ENCODE measurements around the gene ZNF160.

ZNF160 gene

DNA sequence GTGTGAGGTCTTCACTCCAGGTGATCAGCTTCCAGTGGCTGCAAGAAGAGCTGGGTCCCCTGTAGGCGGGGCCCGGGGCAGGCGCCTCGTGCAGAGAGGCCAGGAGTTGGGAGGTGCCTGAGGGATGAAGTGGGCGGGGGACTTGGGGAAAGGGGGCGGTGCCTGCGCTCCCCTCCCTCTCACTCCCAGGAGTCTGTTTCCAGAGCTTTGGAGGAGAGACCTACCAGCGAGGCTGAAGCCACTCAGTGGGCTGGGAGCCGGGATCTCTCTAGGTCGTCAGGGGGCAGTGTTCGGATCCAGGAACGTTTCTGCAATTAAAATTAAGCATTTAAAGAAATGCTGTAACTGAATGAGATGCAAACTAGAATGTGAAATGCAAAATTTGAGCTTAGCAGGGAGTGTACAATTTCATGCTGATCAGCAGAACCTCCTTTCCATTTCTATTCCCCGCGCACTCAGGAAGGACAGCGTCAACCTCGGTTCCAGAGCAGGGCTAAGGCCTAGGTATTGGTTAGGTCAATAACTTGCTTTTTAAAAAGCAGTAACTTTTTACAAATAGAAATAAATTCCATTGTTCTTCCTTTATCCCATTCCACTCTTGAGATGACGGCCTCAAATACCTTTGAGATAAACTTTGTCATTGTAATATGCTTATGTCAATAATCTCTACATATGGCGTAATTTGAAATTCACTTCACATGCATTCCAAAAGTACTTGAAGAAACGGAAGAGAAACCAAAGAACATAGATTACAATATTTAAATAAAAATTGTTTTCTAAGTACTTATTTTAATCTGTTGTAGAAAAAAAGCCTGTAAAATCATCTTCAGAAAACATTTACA is 11.6 kb downstream of the ZNF160 start:
- DNase-seq = no peak

DNA sequence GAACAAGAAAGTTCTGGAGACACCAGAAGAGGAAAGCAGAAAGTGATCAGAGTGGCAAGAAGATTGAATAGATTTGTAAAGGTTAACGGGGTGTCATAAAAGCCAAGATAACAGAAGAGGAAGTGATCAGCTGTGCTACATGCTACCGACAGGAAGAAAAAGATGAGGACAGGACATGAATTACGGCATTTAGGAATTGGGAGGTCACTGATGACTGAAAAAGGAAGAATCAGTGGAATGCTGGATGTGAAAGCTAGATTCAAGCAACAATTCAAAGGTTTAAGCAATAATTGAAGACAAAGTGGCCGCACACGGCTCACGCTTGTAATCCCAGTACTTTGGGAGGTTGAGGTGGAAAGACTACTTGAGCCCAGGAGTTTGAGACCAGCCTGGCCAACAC is 15.1 kb downstream of the ZNF160 start:
- no peak for DNase-seq

DNA sequence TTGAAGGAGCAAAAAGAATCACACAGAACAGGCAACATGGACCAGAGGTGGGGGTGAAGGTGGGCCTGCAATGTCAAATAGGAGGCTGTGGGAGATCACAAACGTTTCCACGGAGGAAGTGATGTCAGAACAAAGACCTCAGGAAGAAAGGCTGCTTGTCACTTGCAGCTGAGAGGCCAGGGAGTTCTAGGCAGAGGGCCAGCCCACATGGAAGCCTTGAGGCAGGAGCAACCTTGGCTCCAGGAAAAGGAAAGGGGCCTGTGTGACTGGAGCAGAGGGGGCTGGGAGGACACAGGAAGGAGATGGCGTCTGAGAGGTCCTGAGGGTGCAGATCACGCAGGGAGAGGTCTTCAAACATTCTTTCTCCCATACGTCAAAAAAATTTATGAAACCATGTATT is 16.3 kb downstream of the ZNF160 start:
- DNase-seq = no peak

DNA sequence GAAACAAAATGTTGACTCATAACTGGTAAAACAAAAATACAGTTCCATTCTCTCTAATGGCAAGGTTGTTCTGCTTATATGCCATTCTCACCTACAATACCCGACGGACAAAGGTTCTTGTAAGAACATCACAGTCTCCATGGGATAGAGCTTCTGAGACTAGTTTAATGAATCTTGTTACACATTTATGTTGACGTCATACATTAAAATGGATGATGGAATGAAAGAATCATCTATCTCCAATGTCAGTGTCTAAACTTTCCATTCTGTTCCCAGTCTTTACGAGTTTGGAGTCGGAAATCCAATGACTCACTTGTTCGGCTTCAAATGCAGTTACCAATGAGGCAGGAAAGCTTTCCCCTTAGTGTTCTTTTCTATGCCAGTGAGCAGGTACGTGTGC is 17.7 kb downstream of the ZNF160 start:
- DNase-seq = no peak

DNA sequence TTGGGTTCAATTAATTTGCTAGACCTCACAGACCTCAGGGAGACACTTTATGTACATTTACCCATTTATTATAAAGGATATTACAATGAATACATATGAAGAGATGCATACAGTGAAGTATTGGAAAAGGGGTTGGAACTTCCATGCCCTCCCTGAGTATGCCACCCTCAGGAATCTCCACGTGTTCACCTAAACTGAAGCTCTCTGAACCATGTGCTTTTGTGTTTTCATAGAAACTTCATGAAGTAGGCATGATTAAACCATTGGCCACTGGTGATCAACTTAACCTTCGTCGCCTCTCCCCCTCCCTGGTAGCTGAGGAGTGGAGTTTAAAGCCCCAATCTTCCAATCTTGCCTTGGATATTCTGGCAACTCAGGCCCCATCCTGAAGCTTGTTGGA is 20.3 kb downstream of the ZNF160 start:
- no peak for DNase-seq

DNA sequence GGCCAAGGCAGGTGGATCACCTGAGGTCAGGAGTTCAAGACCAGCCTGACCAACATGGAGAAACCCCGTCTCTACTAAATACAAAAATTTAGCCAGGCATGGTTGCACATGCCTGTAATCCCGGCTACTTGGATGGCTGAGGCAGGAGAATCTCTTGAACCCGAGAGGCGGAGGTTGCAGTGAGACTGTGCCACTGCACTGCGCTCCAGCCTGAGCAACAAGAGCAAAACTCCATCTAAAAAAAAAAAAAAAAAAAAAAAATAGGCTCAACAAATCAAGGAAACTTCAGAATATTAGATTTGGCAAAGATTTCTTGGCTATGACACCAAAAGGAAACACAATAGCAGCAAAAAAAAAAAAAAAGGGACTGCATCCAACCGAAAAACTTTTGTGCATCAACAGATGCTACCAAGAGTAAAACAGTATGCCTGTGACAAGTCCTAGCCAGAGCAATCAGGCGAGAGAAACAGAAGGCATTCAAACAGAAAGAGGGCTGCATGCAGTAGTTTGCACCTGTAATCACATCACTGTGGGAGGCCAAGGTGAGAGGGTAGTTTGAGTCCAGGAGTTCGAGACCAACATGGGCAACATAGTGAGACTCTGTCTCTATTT is 23.8 kb downstream of the ZNF160 start:
- no peak for DNase-seq

DNA sequence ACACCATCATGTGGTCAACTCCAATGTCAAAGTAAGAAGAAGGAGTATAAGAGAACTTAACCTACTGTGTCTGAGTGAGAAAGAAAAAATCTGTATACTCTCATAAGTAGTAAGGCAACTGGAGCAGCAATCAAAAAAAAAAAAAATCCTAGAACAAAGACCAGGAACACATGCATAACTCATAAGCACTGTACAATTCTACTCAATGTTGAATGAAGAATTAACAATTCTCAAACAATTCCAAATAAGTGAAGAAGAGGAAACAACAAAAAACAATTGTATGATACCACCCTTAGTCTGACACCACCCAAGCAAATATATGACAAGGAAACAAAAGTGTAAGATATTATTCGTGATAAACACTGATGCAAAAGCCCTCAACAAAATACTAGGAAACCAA is 24.6 kb downstream of the ZNF160 start:
- DNase-seq = no peak

DNA sequence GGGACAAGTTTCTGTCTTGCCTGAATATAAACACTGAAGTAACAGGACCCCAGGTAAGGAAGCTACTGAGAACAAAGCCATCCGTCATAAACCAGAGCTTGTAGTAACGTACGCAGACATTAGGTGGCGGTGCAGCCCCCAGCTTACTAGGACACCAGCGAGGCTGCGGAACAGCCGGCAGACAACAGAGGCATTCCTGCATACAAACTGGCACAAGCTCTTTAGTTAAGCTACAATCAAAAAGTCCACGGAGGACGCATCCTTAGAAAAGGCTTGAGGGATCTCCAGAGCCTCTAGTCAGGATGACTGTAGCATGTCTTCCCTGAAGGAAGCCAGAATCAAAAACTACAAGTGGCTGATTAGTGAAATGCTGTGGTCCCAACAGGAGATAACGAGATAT is 26.2 kb downstream of the ZNF160 start:
- no peak for DNase-seq

DNA sequence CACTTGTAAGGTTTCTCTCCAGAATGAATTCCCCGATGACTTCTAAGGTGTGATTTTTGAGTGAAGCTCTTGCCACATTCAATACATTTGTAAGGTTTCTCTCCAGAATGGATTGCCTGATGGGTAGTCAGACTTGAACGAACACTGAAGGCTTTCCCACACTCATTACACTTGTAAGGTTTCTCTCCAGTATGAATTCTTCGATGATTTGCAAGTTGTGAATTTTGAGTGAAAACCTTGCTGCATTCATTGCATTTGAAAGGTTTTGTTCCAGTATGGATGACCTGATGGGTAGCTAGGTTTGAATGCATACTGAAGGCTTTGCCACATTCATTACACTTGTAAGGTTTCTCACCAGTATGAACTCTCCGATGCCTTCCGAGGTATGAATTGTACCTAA is 34.4 kb downstream of the ZNF160 start:
- no peak for DNase-seq

DNA sequence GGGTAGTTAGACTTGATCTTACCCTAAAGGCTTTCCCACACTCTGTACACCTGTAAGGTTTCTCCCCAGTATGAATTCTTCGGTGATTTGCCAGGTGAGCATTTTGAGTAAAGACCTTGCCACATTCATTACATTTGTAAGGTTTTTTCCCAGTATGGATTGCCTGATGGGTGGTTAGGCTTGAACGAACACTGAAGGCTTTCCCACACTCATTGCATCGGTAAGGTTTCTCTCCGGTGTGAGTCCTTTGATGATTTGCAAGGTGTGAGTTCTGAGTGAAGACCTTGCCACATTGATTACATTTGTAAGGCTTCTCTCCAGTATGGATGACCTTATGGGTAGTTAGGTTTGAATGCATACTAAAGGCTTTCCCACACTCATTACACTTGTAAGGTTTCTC is 35.0 kb downstream of the ZNF160 start:
- DNase-seq = no peak

DNA sequence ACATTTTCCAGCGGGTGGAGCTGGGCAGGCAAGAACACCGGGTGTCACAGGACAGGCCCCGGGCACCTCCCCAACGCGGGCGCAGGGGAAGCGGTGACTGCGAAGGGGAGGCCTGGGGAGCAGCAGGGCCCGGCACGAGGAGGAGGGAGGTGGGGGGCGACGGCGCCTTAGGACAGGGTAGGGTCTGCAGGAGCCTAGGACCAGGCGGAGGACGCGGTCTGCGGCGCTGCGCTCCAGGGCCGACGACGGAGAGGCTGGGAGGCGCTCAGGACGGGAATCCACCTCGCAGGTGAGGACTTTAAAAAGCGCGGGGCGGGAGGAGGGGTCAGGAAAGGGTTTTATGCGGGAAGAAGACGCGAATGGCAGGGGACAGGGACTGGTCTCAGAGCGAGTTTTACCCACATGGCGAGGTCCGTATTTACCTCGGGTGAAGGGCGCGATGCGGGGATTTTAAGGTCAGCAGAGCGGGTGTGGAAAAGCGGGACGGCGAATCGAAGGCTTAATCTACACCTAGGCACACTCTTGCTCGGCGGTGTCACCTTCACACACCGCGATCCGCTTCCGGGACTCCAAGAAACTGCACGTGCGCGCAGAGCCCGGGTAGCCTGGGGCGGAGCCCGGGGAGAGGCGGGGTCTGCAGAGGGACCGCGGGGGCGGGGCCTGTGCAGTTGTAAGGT is 45.2 kb downstream of the ZNF160 start:
- peak in 1 of 2 experiments; percentile 15 for DNase-seq

DNA sequence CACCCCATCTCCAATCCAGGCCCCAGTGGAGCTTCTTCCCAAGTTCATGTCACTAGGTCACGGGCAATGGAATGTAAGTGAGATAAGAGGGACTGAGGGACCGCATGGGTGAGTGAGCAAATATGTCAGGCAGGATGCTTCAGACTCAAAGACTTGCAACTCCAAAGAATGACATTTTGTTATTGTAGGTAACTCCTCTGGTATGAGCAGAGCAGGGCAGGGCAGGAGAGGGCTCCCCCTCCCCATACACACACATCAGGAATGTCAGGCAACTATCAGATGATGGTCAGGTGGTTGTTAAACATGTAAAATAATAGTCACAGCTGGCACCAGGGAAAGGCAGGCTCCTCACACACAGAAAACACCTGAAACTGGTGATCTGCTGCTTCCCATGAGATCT is 48.1 kb downstream of the ZNF160 start:
- DNase-seq = no peak

DNA sequence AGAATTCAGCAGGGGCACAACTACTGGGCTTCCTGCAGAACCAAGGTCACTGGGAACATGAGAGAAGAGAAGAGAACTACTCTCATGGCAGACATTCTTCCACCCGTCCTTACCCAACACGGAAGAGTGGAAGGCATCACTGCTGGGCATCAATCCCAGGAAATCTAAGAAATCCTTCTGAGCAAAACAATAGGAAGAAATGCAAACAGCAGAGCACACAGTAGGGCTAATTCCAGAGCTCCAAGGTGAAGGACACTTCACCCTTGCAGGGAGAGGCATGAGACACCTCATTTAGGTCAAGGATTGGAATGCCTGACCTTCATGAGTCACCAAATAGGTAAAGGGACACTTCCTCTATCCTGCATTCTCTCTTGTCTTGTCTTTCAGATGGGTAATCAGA is 55.8 kb downstream of the ZNF160 start:
- no peak for DNase-seq

DNA sequence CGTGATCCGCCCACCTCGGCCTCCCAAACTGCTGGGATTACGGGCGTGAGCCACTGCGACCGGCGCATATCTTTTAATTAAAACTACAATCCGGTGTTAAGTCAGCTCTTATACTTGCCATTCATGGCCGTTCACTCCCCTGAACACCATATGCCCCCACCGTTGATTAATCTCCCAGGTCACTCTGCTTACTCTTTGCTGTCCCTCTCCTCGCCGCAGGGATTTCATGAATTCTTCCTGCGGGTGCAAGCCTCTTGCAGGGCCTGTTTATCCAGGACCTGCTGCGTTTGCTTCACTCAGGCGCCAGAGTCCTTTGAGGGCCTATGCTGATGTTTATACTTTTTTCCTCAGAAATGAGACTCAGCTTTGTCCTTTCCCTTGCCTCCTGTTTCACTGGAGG is 57.7 kb downstream of the ZNF160 start:
- DNase-seq = no peak

DNA sequence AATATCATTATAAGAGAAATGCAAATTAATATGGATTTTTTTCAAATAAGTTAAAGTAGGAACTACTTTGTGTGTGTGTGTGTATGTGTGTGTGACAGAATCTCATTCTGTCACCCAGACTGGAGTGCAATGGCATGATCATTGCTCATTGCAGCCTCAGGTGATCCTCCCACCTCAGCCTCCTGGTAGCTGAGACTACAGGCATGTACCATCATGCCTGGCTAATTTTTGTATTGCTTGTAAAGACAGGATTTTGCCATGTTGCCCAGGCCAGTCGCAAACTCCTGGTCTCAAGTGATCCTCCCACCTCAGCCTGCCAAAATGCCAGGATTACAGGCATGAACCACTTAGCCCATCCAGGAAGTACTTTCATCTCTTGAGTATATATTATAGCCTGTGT is 61.9 kb downstream of the ZNF160 start:
- no peak for DNase-seq

DNA sequence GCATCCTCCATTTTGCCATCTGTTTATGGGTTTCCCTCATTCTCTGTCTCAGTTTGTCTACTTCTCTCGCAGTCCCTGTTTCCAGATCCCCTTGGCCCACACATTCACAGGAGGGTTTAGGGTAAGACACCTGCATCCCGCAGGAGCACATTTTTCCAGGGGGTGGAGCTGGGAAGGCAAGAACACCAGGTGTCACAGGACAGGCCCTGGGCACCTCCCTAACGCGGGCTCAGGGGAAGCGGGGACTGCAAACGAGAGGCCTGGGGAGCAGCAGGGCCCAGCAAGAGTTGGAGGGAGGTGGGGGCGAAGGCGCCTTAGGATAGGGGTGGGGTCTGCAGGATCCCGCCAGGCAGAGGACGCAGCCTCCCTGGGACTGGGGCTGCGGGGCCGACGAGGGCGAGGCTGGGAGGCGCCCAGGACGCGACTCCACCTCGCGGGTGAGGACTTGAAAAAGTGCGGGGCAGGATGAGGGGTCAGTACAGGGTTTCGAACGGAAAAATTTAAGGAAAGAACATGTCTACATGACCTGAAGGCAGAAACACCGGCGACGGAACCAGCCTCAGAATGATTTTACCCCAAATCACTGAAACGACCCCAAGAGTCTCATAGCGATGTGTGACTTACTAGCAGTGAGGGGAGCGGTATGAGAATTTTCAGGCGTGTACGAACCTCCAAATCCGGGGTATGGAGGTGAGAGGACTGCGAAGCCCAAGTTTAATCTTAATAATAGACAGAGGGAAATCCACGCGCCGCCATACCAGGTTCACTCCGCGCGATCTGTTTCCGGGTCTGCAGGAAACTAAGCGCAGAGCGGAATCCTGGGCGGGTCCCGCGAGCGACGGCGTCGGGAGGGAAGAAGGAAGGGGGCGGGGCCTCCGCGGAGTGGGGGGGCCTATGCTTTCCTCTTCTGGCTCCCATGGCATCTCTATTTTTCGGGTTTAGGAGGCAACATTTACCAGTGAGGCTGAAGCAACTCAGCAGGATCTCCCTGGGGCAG is 65.8 kb downstream of the ZNF160 start:
- DNase-seq = no peak

DNA sequence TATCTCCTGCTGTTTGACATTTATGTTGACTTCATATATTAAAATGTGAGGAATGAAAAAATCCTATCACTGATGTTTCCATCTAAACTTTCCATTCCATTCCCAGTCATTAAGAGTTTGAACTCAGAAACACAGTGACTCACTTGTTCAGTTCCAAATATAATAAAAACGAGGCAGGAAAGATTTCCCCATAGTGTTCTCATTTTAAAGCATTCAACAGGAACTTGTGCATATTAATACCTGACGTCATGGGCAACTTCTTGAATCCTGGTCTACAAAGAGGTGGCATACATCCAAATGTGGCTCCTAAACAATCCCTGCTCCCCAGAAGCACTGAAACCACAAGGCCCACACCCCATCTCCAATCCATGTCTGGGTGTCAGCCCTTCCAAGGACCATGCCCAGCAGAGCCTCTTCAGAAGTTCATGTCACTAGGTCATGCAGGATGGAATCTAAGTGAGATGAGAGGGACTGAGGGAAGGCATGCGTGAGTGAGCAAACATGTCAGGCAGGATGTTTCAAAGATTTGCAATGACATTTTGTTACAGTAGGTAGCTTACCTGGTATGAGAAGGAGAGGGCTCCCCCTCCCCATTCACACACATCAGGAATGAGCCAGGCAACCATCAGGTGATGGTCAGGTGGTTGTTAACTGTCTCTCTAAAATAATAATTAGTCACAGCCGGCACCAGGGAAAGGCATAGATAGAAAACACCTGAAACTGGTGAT is 68.1 kb downstream of the ZNF160 start:
- DNase-seq = no peak

DNA sequence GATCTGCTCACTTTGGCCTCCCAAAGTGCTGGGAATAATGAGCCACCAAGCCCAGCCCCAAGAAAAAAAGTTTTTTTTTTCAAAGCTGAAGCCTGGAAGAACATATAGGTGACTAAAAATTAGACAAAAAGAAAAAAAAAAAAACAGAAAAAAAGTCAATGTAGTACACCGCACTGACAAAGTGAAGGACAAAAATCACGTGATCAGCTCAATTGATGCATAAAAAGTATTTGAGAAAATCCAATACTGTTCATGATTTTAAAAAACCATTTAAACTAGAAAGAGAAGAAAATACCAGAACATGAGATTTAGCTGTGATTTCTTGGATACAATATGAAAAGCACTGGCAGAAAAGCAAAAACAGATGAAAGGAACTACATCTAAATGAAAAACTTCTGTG is 69.2 kb downstream of the ZNF160 start:
- DNase-seq = no peak

DNA sequence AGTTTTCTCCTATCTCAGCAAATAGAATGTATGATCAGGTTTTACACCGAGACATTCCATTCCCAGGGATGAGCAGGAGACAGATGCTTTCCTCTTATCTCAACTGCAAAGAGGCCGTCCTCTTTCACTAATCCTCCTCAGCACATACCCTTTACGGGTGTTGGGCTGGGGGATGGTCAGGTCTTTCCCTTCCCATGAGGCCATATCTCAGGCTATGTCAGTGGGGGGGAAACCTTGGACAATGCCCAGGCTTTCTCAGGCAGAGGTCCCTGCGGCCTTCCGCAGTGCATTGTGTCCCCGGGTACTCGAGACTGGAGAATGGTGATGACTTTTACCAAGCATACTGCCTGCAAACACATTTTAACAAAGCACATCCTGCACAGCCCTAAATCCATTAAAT is 74.9 kb downstream of the ZNF160 start:
- DNase-seq = peak; percentile 4 to 33

DNA sequence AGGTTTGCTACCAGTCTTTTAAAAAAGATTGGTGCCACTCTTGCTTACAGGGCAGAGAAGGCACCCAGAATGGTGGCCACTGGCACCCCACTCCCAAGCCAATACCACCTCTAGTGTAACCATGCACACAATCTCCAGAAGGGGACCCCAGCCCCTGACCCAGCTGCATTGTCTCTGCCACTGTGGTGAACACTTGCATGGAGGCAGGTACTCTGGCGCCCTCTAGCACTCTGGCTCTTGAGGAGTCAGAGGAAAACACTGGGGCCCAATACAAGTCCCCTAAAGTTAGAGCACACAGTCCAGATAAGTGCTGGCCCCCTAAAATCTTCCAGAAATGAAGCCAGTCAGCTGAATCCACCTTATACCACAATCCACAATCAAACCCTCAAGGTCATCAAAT is 83.5 kb downstream of the ZNF160 start:
- DNase-seq = no peak

Measured in NCI-H524 (cell line).